WTC11 (cell line): ENCODE data around the gene TTLL10. TPM values are rescaled to one million over a fixed set of nuclear protein-coding genes. Genes with fewer than 3 reads are reported as not detected.
A peak's percentile ranks its signal among the peaks of the same experiment; 100 is the strongest.

Source experiments
- CBFB ChIP-seq: sonication (generic); formaldehyde crosslinking; IDR thresholded peaks from 2 replicates; pipeline ENCODE4 v1.8.1; 2022; ENCODE audit warnings: mild to moderate bottlenecking, low read depth, missing genetic modification reagents
- JUN ChIP-seq: sonication (generic); formaldehyde crosslinking; IDR thresholded peaks from 2 replicates; pipeline ENCODE4 v1.8.0; 2023; ENCODE audit warnings: mild to moderate bottlenecking, missing genetic modification reagents
- NFATC4 ChIP-seq: fragments of 250-450 bp; sonication (Bioruptor Pico); IDR thresholded peaks from 2 replicates; pipeline ENCODE4 v1.9.0; 2021; ENCODE audit warnings: mild to moderate bottlenecking
- SP1 ChIP-seq: sonication (generic); formaldehyde crosslinking; conservative IDR thresholded peaks from 2 replicates; pipeline ENCODE4 v1.8.1; 2022; ENCODE audit warnings: missing genetic modification reagents
- microRNA-seq: library from miRNA; unstranded; fragments of <30 nt; microRNA quantifications from one replicate; pipeline ENCODE4 v1.2.0, GENCODE V29; 2022; ENCODE audit warnings: borderline number of aligned reads
- total RNA-seq: library from RNA; stranded (reverse); gene quantifications from 3 replicates; pipeline ENCODE4 v1.2.3, GENCODE V29; 2021
- TF ChIP-seq, protein P1 (sequence below): sonication (generic); formaldehyde crosslinking; IDR thresholded peaks from 2 replicates; pipeline ENCODE4 v1.8.1; 2023; ENCODE audit warnings: mild to moderate bottlenecking, missing genetic modification reagents

Gene TTLL10
- total RNA-seq, 1 experiment from 2014 or later = 1.1 TPM

DNA sequence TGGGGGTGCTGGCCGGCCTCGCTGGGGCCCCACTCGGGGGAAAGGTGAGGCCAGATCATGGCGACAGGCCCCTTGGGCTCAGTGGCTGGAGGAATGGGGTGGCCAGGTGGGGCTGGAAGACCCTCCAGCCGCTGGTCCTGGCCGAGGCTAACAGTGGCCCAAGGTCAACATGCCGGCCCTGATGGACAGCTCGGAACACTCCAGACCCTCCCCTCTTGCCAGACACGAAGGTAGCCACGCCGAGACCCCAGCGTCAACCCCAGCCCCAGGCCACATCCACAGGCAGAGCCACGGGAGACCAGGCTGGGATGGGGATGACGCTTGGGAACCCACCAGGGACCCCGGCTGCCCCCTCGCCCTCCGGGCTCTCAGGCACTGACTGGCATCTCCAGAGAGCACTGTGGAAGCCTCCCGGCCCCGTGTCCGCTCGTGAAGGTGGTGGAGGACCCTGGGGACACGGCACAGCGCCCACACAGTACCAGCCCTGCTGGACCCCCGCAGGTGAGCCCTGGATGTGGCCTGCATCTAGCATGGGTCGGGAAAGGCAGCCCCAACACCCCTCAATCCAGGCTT lies 73.7 kb downstream of the TTLL10 start (continued):
- no peak for TF ChIP-seq SP1
- TF ChIP-seq CBFB (CRISPR knock-in tag) = no peak
- no peak for TF ChIP-seq JUN (CRISPR knock-in tag)
- TF ChIP-seq, protein P1, sequence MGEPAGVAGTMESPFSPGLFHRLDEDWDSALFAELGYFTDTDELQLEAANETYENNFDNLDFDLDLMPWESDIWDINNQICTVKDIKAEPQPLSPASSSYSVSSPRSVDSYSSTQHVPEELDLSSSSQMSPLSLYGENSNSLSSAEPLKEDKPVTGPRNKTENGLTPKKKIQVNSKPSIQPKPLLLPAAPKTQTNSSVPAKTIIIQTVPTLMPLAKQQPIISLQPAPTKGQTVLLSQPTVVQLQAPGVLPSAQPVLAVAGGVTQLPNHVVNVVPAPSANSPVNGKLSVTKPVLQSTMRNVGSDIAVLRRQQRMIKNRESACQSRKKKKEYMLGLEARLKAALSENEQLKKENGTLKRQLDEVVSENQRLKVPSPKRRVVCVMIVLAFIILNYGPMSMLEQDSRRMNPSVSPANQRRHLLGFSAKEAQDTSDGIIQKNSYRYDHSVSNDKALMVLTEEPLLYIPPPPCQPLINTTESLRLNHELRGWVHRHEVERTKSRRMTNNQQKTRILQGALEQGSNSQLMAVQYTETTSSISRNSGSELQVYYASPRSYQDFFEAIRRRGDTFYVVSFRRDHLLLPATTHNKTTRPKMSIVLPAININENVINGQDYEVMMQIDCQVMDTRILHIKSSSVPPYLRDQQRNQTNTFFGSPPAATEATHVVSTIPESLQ = no peak
- no peak for TF ChIP-seq NFATC4 (CRISPR knock-in tag)
- TF ChIP-seq, all 79 proteins: peak for 0

Small RNAs within 50 kb of the gene (microRNA-seq; reads per million reads assigned to microRNA genes)
- gene MIR200A = 8.0 reads per million, percentile 22 among the genes with 10 or more reads in this experiment
- 68.5 reads per million, percentile 57 among the genes with 10 or more reads in this experiment for gene MIR200B
- 26.5 reads per million, percentile 43 among the genes with 10 or more reads in this experiment for gene MIR429

Other genes with a start within 250 kb of the TTLL10 start
- gene SAMD11, start 250.0 kb upstream of the TTLL10 start, total RNA-seq = 1.7 to 2.7 TPM (median 2.3 TPM) in 3 replicates
- gene NOC2L, start 214.6 kb upstream of the TTLL10 start, total RNA-seq = 149 to 182 TPM (median 150 TPM) in 3 replicates
- 46.2 to 66.9 TPM (median 47.2 TPM) in 3 replicates for gene KLHL17, start 213.3 kb upstream of the TTLL10 start, total RNA-seq
- gene PLEKHN1, start 207.4 kb upstream of the TTLL10 start, total RNA-seq = 2.9 to 3.4 TPM (median 3.0 TPM) in 3 replicates
- not detected in 3 replicates for gene PERM1, start 191.8 kb upstream of the TTLL10 start, total RNA-seq
- 4.5 to 10.7 TPM (median 8.3 TPM) in 3 replicates for gene HES4, start 173.8 kb upstream of the TTLL10 start, total RNA-seq
- gene ISG15, start 160.4 kb upstream of the TTLL10 start, total RNA-seq = 29.5 to 38.3 TPM (median 36.1 TPM) in 3 replicates
- 184 to 198 TPM (median 186 TPM) in 3 replicates for gene AGRN, start 153.8 kb upstream of the TTLL10 start, total RNA-seq
- not detected in 3 replicates for gene RNF223, start 99.6 kb upstream of the TTLL10 start, total RNA-seq
- 13.9 to 17.8 TPM (median 14.0 TPM) in 3 replicates for gene C1orf159, start 57.8 kb upstream of the TTLL10 start, total RNA-seq
- 0.83 to 1.2 TPM (median 1.1 TPM) in 3 replicates for gene TNFRSF18, start 32.7 kb downstream of the TTLL10 start, total RNA-seq
- 0.18 to 0.33 TPM in 2 of 3 replicates, not detected in the other for gene TNFRSF4, start 40.3 kb downstream of the TTLL10 start, total RNA-seq
- gene SDF4, start 58.1 kb downstream of the TTLL10 start, total RNA-seq = 92.3 to 105 TPM (median 101 TPM) in 3 replicates
- 18.8 to 21.4 TPM (median 20.0 TPM) in 3 replicates for gene B3GALT6, start 58.4 kb downstream of the TTLL10 start, total RNA-seq
- gene C1QTNF12, start 72.8 kb downstream of the TTLL10 start, total RNA-seq = 8.5 to 10.3 TPM (median 8.5 TPM) in 3 replicates
- gene UBE2J2, start 100.0 kb downstream of the TTLL10 start, total RNA-seq = 62.6 to 72.2 TPM (median 65.6 TPM) in 3 replicates
- gene SCNN1D, start 106.6 kb downstream of the TTLL10 start, total RNA-seq = 4.7 to 8.5 TPM (median 6.4 TPM) in 3 replicates
- 25.1 to 42.2 TPM (median 30.7 TPM) in 3 replicates for gene ACAP3, start 134.1 kb downstream of the TTLL10 start, total RNA-seq
- 42.5 to 51.5 TPM (median 43.6 TPM) in 3 replicates for gene PUSL1, start 134.7 kb downstream of the TTLL10 start, total RNA-seq
- gene INTS11, start 150.8 kb downstream of the TTLL10 start, total RNA-seq = 144 to 170 TPM (median 160 TPM) in 3 replicates
- 10.3 to 14.4 TPM (median 12.3 TPM) in 3 replicates for gene CPTP, start 150.9 kb downstream of the TTLL10 start, total RNA-seq
- 0.18 to 0.22 TPM (median 0.21 TPM) in 3 replicates for gene TAS1R3, start 157.4 kb downstream of the TTLL10 start, total RNA-seq
- 74.1 to 91.4 TPM (median 77.3 TPM) in 3 replicates for gene DVL1, start 175.5 kb downstream of the TTLL10 start, total RNA-seq
- 6.7 to 11.2 TPM (median 10.7 TPM) in 3 replicates for gene MXRA8, start 184.7 kb downstream of the TTLL10 start, total RNA-seq
- gene AURKAIP1, start 201.3 kb downstream of the TTLL10 start, total RNA-seq = 238 to 268 TPM (median 250 TPM) in 3 replicates
- gene CCNL2, start 225.5 kb downstream of the TTLL10 start, total RNA-seq = 117 to 142 TPM (median 117 TPM) in 3 replicates
- gene MRPL20, start 233.4 kb downstream of the TTLL10 start, total RNA-seq = 126 to 156 TPM (median 134 TPM) in 3 replicates
- 1.6 to 2.8 TPM (median 1.9 TPM) in 3 replicates for gene ANKRD65, start 247.4 kb downstream of the TTLL10 start, total RNA-seq